AG08395 (cell line): ENCODE results near the gene STK39.
A peak's percentile ranks its signal among the peaks of the same experiment; 100 is the strongest.
"Not testable (repeated sequence)": the region's sequence is repeated elsewhere in the genome, so short reads cannot be mapped to it uniquely, and the experiment has no call there.

Experiments
- DNase-seq: peaks from one replicate; pipeline ENCODE4 v3.0.0; 2012; ENCODE audit warnings: mixed read lengths, low spot score

Gene STK39

DNA sequence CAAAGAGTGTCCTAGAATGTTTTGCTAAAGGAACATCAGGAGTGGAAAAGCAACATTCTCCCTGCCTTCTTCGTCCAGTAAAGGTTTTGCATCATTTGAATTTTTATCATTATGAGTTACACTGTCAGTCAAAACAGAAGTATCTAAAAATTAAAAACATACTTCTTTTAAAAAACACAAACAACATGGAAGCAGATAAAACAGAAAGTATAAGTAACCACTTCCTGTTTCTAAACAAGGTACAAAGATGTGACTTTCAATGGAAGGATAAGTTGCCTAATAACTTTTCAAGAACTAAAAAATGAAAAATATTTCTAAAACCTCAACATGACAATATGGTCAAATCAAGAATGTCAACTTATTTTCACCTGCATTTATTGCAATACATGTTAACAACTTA is 158.2 kb downstream of the STK39 start:
- no peak for DNase-seq

- DNase-seq = no peak
Measured at GRCh38 chr2:168087401-168087800, 160.0 kb downstream of the STK39 start.

DNA sequence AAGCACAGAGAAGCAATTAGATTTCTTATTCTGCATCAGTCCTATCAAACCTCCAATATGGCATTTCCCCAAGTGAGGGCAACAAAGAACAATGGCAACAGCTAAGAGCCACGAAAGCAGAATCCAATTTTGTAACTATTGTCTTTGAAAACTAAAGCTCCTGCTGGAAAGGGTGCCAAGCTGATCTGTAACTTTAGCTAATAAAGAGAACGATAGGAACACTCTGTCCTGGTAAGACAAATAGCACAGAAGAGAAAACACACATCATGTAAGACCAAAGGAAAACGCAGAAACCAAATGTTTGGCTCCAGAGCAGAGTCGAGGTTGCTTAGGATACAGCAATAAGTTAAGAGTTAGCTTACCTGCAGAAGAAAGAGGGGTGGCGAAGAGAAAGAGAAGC is 160.5 kb downstream of the STK39 start:
- DNase-seq = no peak

- no peak for DNase-seq
Measured at GRCh38 chr2:168085801-168086361, 161.5 kb downstream of the STK39 start.

DNA sequence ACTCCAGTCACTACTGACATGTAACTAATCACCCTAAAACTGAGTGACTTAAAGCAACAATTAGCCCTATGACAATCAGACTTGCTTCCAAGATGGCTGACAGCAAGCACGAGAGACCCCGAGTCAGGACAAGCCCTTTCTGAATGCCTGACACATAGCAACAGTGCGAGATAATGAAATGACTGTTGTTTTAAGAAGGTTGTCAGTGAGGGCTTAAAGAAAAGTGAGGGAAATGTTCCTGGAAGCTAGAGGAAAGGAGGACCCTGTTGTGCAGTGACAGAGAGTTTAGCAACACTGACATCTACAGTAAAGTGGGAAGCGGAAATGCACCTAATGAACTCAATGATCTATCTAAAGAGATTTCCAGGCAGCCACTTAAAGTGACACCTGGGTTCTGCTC is 163.1 kb downstream of the STK39 start:
- no peak for DNase-seq

GRCh38 chr2:168081452-168081851 is 165.9 kb downstream of the STK39 start:
- not testable (repeated sequence) for DNase-seq

GRCh38 chr2:168079236-168079635 is 168.2 kb downstream of the STK39 start:
- DNase-seq = no peak

GRCh38 chr2:168076731-168077130 is 170.7 kb downstream of the STK39 start:
- DNase-seq = no peak

DNA sequence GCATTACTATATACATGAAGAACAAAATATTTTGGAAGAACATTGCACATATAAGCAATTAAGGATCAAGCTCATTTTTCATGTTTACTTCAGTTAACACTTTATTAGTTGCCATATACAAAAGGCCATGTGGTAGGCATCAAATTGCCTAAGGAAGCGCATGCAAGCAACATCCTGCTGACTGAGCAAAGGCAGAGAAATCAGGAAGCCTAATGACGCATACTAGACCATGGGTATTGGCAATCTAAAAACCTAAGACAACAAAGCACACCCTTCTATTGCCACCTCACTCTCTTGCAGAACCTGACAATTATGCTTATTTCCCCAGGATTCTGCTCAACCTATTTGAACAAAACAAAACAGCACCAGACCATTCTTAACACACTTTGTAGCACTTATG is 171.9 kb downstream of the STK39 start:
- DNase-seq = no peak

DNA sequence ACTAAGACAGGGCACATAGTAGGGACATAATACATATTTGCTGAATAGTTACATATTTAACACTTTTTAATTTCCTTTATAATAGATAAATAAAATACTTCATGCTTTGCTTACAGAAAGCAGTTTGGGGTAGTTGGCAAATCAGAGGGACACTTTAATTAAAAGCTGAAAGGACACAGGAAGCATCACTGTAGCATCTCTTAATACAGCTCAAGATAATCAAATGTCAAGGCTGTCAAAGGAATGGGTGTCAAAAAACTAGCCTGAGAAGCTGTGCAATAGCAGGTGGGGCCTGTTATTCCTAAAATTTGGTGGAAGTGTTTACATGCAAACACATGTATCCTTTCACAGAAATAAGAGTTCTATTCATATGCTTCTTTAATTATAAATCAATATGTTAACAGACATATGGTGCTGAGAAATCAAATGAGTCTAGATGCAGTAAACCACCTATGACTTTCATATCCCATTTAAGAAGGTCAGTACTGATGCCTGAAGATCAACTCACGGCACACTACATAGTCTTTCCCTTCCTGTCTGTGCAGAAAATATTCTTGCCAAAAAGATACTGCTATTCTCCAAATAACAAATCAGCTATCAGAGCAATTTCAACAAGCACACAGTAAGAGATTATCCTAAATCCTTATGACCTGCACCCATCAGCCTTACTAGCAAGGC is 174.6 kb downstream of the STK39 start:
- DNase-seq = no peak

DNA sequence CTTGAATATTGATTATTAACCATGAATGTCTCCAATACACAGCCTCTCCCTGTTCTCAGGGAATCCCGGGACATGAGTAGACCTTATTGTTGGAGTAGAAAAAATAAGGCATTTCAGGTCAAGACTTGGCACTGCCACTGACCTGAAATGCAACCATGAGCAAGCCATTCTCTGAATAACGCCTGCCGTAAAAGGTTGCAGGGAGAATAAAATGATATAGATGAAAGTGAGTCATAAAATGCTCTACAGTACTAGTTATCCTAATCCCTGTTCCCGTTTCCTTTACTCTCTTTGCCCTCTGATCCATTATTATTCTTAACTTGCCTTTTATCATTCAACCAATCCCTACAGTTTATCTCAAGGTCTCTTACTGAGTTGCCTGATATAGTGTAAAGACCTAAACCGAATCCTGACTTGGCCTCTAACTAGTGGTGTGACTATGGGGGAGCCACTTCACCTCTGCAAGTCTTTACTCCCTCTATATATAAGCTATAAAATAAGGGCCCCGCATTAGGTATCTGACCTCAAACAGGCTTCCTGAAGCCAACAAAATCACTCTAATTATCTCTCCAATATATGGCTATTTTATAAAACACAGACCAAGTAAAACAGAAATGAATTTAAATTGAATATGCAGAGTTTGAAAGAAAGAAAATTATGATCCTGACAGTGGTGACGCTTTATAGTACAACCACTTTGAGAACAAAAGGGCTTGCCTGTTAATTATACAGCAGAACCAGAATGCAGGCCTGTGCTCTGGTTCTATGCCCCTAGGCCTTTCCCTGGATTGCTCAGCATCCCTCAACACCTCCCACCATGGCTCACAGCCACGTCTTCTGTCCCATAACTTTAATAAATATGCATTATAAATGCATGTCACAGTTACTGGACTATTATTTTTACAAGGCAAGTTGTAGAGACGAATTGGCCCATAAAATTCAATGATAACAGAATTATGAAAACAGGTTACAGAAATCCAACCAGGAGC is 183.1 kb downstream of the STK39 start:
- no peak for DNase-seq

GRCh38 chr2:168062936-168063335 is 184.5 kb downstream of the STK39 start:
- DNase-seq = no peak

GRCh38 chr2:168062054-168062453 is 185.3 kb downstream of the STK39 start:
- DNase-seq = no peak

DNA sequence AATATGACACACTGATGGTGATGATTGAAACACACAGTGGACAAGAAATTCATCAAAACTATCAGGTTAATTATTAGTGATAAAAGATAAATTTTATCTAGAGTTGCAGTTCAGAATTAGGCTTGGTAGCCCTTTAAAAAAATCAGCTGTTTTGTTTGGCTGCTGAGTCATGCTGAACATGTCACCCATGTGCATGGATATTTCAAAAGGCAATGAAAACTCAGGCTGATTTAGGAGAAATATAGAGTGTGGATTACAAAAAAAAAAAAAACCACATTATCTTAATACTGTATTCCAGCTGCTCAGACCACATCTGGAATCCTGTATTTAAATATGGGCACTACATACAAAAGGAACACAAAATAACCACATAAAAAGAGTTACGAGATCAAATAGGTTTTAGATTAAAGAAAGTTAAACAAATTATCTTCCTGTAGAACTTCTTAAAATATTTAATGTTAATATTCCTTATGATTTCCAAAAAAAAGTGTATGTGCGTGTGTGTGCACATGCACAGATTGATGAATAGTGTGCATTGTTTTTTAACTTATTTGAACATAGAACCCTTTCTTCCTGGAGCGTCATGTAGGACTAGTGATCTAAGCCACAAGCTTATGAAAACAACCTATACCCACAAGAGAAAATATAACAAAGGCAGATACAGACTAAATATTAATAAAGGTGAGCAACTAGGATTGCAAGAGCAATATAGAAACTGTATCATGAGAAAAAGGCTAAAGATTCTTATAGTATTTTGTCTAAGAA is 186.2 kb downstream of the STK39 start:
- DNase-seq = peak; percentile 70

DNA sequence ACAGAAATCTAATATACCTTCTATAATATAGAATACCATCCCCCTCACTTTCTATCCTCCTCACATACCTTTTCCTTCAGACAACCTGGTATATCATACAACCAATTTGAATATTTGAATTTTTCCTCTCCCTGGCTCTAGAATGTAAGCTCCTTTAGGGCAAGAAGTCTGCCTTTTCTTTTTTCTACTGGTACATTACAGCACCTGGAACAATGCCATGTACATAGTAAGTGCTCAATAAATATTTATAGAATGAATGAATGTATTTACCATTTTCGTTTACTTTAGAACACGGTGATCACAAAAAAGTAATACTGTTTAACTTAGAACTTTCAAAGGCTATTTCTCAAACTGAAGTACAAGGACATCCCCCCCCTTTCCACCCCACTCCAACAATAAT is 187.6 kb downstream of the STK39 start:
- no peak for DNase-seq

- no peak for DNase-seq
Measured at GRCh38 chr2:168058675-168059074, 188.7 kb downstream of the STK39 start.

- DNase-seq = no peak
Measured at GRCh38 chr2:168056242-168056787, 191.1 kb downstream of the STK39 start.

- no peak for DNase-seq
Measured at GRCh38 chr2:168054657-168055056, 192.7 kb downstream of the STK39 start.

- DNase-seq = no peak
Measured at GRCh38 chr2:168053676-168054075, 193.7 kb downstream of the STK39 start.

GRCh38 chr2:168052773-168053172 is 194.6 kb downstream of the STK39 start:
- no peak for DNase-seq

GRCh38 chr2:168050377-168050776 is 197.0 kb downstream of the STK39 start:
- no peak for DNase-seq

GRCh38 chr2:168049609-168050008 is 197.8 kb downstream of the STK39 start:
- DNase-seq = no peak
